ENCODE results near the gene TMEM212.

- no peak for TF ChIP-seq CTCF (IDR thresholded peaks at IDR 0.05)
- no peak for TF ChIP-seq POLR2A (IDR thresholded peaks at IDR 0.05)
Observed at GRCh38 chr3:171825222-171825828, 17.8 kb upstream of the TMEM212 start.

All from adrenal gland (tissue), 5 donors.